ENCODE data around the gene TNF. TPM values are rescaled to one million over a fixed set of nuclear protein-coding genes. Genes with fewer than 3 reads are reported as not detected.

The TNF gene
- total and polyA plus RNA-seq, 7 experiments from 2014 or later = 0.73 to 125 (median 5.4) TPM

DNA sequence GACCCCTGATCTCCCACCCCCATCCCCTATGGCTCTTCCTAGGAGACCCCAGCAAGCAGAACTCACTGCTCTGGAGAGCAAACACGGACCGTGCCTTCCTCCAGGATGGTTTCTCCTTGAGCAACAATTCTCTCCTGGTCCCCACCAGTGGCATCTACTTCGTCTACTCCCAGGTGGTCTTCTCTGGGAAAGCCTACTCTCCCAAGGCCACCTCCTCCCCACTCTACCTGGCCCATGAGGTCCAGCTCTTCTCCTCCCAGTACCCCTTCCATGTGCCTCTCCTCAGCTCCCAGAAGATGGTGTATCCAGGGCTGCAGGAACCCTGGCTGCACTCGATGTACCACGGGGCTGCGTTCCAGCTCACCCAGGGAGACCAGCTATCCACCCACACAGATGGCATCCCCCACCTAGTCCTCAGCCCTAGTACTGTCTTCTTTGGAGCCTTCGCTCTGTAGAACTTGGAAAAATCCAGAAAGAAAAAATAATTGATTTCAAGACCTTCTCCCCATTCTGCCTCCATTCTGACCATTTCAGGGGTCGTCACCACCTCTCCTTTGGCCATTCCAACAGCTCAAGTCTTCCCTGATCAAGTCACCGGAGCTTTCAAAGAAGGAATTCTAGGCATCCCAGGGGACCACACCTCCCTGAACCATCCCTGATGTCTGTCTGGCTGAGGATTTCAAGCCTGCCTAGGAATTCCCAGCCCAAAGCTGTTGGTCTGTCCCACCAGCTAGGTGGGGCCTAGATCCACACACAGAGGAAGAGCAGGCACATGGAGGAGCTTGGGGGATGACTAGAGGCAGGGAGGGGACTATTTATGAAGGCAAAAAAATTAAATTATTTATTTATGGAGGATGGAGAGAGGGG is 1.9 kb upstream of the TNF start:
- Histone ChIP-seq H3K27me3 (ENCODE audit: control insufficient read depth in 2 of 2, insufficient read depth in 2 of 2, low read length in 2 of 2) (no peaks in the 10 kb centered on the region), H3K9me3 (ENCODE audit: control insufficient read depth in 2 of 3, low read length in 3 of 3) (no peaks in the 10 kb centered on the region), H3K27ac (ENCODE audit: low read depth, low read length) (peak overlapping the region; percentile 97), H3K36me3 (ENCODE audit: control insufficient read depth in 2 of 3, insufficient read depth in 3 of 3, low read length in 3 of 3) (peaks cover 0 to 7% (median 5%) of the 10 kb centered on the region in 3 experiments), H3K4me3 (ENCODE audit: low read length) (peak overlapping the region; percentile 69), H3K4me1 (ENCODE audit: control insufficient read depth in 2 of 2, insufficient read depth in 2 of 2, low read length in 2 of 2) (peaks cover 69 to 70% of the 10 kb centered on the region in 2 donors)
- Mint-ChIP-seq H3K27me3 (peaks cover 0 to 16% (median 0%) of the 10 kb centered on the region in 5 donors), H3K4me1 (peaks cover 63 to 97% (median 93%) of the 10 kb centered on the region in 7 donors), H3K27ac (peak overlapping the region; percentile 97 to 99 (median 99)), H3K9me3 (no peaks in the 10 kb centered on the region), H3K4me3 (peak overlapping the region; percentile 93 to 99 (median 98)), H3K36me3 (peaks cover 0 to 39% (median 4%) of the 10 kb centered on the region in 5 donors)
- intact Hi-C loops (cut with micrococcal nuclease) = loop anchor here in 1 of 2 donors (2.0 kb wide), 1 partner anchor 15 kb away; no protein-coding TSS in a partner anchor
- ATAC-seq = no peak
- ChIA-PET CTCF (interaction anchor here (1.5 to 18.2 kb wide), 5 partner anchors 12 to 81 kb away, joined by 3 to 687 read pairs (median 41); partner anchors contain the start of genes ATP6V1G2, LST1, LTB and NCR3), POLR2A (interaction anchor here (0.6 to 66.4 kb wide), 4 partner anchors 9 to 1398 kb away, joined by 3 to 3078 read pairs (median 1540); partner anchors contain the start of genes AIF1, ATP6V1G2, DDX39B and LST1)
- DNase-seq = no peak

GRCh38 chr6:31574106-31575061 is 981 bp upstream of the TNF start:
- H3K36me3 Mint-ChIP-seq = peaks cover 0 to 45% (median 4%) of the 10 kb centered on the region in 5 donors
- CTCF ChIA-PET = interaction anchor here (1.3 to 18.2 kb wide), 6 partner anchors 11 to 82 kb away, joined by 3 to 687 read pairs (median 23); partner anchors contain the start of genes ATP6V1G2, DDX39B, LST1 and LTB
- POLR2A ChIA-PET = interaction anchor here (0.6 to 66.4 kb wide), 7 partner anchors 10 to 1770 kb away, joined by 3 to 3078 read pairs (median 4); partner anchors contain the start of genes AIF1, ATP6V1G2, BAG6 and DDX39B
- Histone ChIP-seq H3K4me1 (ENCODE audit: control insufficient read depth in 2 of 2, insufficient read depth in 2 of 2, low read length in 2 of 2) (peaks cover 62 to 69% of the 10 kb centered on the region in 2 donors), H3K4me3 (ENCODE audit: low read length) (peak overlapping the region; percentile 77), H3K27ac (ENCODE audit: low read depth, low read length) (peak overlapping the region; percentile 97), H3K36me3 (ENCODE audit: control insufficient read depth in 2 of 3, insufficient read depth in 3 of 3, low read length in 3 of 3) (peaks cover 0 to 7% (median 5%) of the 10 kb centered on the region in 3 experiments), H3K27me3 (ENCODE audit: control insufficient read depth in 2 of 2, insufficient read depth in 2 of 2, low read length in 2 of 2) (no peaks in the 10 kb centered on the region), H3K9me3 (ENCODE audit: control insufficient read depth in 2 of 3, low read length in 3 of 3) (no peaks in the 10 kb centered on the region)
- no peak for ATAC-seq
- intact Hi-C loops (cut with micrococcal nuclease) = loop anchor here in 1 of 2 donors (2.0 to 5.0 kb wide), 2 partner anchors 16 to 163 kb away; partner anchors contain the start of gene CLIC1
- H3K4me3 Mint-ChIP-seq = peak overlapping the region; percentile 39 to 99 (median 94)
- H3K27ac Mint-ChIP-seq = peak overlapping the region; percentile 97 to 99 (median 99)
- H3K4me1 Mint-ChIP-seq = peaks cover 55 to 97% (median 93%) of the 10 kb centered on the region in 7 donors
- no peaks in the 10 kb centered on the region for H3K9me3 Mint-ChIP-seq
- peak in 1 of 9 donors; percentile 53 for DNase-seq
- H3K27me3 Mint-ChIP-seq = peaks cover 0 to 12% (median 0%) of the 10 kb centered on the region in 5 donors

DNA sequence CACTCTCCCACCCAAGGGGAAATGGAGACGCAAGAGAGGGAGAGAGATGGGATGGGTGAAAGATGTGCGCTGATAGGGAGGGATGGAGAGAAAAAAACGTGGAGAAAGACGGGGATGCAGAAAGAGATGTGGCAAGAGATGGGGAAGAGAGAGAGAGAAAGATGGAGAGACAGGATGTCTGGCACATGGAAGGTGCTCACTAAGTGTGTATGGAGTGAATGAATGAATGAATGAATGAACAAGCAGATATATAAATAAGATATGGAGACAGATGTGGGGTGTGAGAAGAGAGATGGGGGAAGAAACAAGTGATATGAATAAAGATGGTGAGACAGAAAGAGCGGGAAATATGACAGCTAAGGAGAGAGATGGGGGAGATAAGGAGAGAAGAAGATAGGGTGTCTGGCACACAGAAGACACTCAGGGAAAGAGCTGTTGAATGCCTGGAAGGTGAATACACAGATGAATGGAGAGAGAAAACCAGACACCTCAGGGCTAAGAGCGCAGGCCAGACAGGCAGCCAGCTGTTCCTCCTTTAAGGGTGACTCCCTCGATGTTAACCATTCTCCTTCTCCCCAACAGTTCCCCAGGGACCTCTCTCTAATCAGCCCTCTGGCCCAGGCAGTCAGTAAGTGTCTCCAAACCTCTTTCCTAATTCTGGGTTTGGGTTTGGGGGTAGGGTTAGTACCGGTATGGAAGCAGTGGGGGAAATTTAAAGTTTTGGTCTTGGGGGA is 754 bp downstream of the TNF start:
- peaks cover 3 to 60% (median 10%) of the 10 kb centered on the region in 5 donors for H3K36me3 Mint-ChIP-seq

DNA sequence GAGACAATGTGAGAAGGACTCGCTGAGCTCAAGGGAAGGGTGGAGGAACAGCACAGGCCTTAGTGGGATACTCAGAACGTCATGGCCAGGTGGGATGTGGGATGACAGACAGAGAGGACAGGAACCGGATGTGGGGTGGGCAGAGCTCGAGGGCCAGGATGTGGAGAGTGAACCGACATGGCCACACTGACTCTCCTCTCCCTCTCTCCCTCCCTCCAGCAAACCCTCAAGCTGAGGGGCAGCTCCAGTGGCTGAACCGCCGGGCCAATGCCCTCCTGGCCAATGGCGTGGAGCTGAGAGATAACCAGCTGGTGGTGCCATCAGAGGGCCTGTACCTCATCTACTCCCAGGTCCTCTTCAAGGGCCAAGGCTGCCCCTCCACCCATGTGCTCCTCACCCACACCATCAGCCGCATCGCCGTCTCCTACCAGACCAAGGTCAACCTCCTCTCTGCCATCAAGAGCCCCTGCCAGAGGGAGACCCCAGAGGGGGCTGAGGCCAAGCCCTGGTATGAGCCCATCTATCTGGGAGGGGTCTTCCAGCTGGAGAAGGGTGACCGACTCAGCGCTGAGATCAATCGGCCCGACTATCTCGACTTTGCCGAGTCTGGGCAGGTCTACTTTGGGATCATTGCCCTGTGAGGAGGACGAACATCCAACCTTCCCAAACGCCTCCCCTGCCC is 1.7 kb downstream of the TNF start:
- ATAC-seq (no peak), DNase-seq (peak in 1 of 9 donors; percentile 65)
- peak overlapping the region; percentile 77 for H3K4me3 ChIP-seq (ENCODE audit: low read length)
- no peaks in the 10 kb centered on the region for H3K9me3 Mint-ChIP-seq
- H3K4me1 Mint-ChIP-seq = peaks cover 54 to 84% (median 76%) of the 10 kb centered on the region in 7 donors
- intact Hi-C loops (cut with micrococcal nuclease) = loop anchor here in 1 of 2 donors (1.0 to 5.0 kb wide), 2 partner anchors 9 to 160 kb away; partner anchors contain the start of gene CLIC1
- peaks cover 4 to 19% (median 5%) of the 10 kb centered on the region in 3 experiments for H3K36me3 ChIP-seq (ENCODE audit: control insufficient read depth in 2 of 3, insufficient read depth in 3 of 3, low read length in 3 of 3)
- H3K27ac Mint-ChIP-seq = peak overlapping the region; percentile 93 to 99 (median 99)
- H3K27ac ChIP-seq (ENCODE audit: low read depth, low read length) = peak overlapping the region; percentile 97
- H3K9me3 ChIP-seq (ENCODE audit: control insufficient read depth in 2 of 3, low read length in 3 of 3) = no peaks in the 10 kb centered on the region
- CTCF ChIA-PET = interaction anchor here (0.9 to 18.2 kb wide), 8 partner anchors 8 to 82 kb away, joined by 3 to 687 read pairs (median 6); partner anchors contain the start of genes ATP6V1G2, LST1, LTB and NCR3
- H3K27me3 ChIP-seq (ENCODE audit: control insufficient read depth in 2 of 2, insufficient read depth in 2 of 2, low read length in 2 of 2) = no peaks in the 10 kb centered on the region
- H3K36me3 Mint-ChIP-seq = peaks cover 11 to 69% (median 16%) of the 10 kb centered on the region in 5 donors
- H3K4me1 ChIP-seq (ENCODE audit: control insufficient read depth in 2 of 2, insufficient read depth in 2 of 2, low read length in 2 of 2) = peaks cover 50 to 56% of the 10 kb centered on the region in 2 donors
- POLR2A ChIA-PET = interaction anchor here (0.7 to 66.4 kb wide), 4 partner anchors 13 to 82 kb away, joined by 3 to 3078 read pairs (median 1544); partner anchors contain the start of genes AIF1, ATP6V1G2, BAG6 and DDX39B
- peak overlapping the region; percentile 85 to 99 (median 93) for H3K4me3 Mint-ChIP-seq
- peaks cover 0 to 3% (median 0%) of the 10 kb centered on the region in 5 donors for H3K27me3 Mint-ChIP-seq

More for the DNA sequence above, 754 bp downstream of the TNF start:
- Histone ChIP-seq H3K4me1 (ENCODE audit: control insufficient read depth in 2 of 2, insufficient read depth in 2 of 2, low read length in 2 of 2) (peaks cover 57 to 65% of the 10 kb centered on the region in 2 donors), H3K9me3 (ENCODE audit: control insufficient read depth in 2 of 3, low read length in 3 of 3) (no peaks in the 10 kb centered on the region), H3K27ac (ENCODE audit: low read depth, low read length) (peak overlapping the region; percentile 97), H3K36me3 (ENCODE audit: control insufficient read depth in 2 of 3, insufficient read depth in 3 of 3, low read length in 3 of 3) (peaks cover 4 to 9% (median 5%) of the 10 kb centered on the region in 3 experiments), H3K27me3 (ENCODE audit: control insufficient read depth in 2 of 2, insufficient read depth in 2 of 2, low read length in 2 of 2) (no peaks in the 10 kb centered on the region), H3K4me3 (ENCODE audit: low read length) (peak overlapping the region; percentile 77)
- CTCF ChIA-PET = interaction anchor here (0.9 to 18.2 kb wide), 8 partner anchors 8 to 81 kb away, joined by 3 to 687 read pairs (median 6); partner anchors contain the start of genes ATP6V1G2, LST1, LTB and NCR3
- Mint-ChIP-seq H3K27ac (peak overlapping the region; percentile 91 to 99 (median 99)), H3K4me3 (peak overlapping the region; percentile 85 to 99 (median 93)), H3K4me1 (peaks cover 54 to 93% (median 85%) of the 10 kb centered on the region in 7 donors), H3K27me3 (peaks cover 0 to 3% (median 0%) of the 10 kb centered on the region in 5 donors), H3K9me3 (no peaks in the 10 kb centered on the region)
- intact Hi-C loops (cut with micrococcal nuclease) = loop anchor here in 1 of 2 donors (1.0 to 5.0 kb wide), 3 partner anchors 8 to 161 kb away; partner anchors contain the start of gene CLIC1
- ATAC-seq (no peak), DNase-seq (peak in 1 of 9 donors; percentile 32)
- POLR2A ChIA-PET = interaction anchor here (0.7 to 66.4 kb wide), 6 partner anchors 12 to 88 kb away, joined by 3 to 3078 read pairs (median 7); partner anchors contain the start of genes AIF1, ATP6V1G2, BAG6 and DDX39B

Data from naive thymus-derived CD4-positive, alpha-beta T cell (primary cell).